H1 (cell line): ENCODE measurements around the gene BCAS4. TPM values are rescaled to one million over a fixed set of nuclear protein-coding genes. Genes with fewer than 3 reads are reported as not detected.

ENCODE experiments used
- CTCF ChIA-PET: fragments of 300-600 bp; sonication (Branson Sonifier 250); formaldehyde crosslinking; loops from one replicate; lab custom pipeline; 2021; ENCODE audit not compliant: partially characterized antibody; lab: Charles Lee
- POLR2A ChIA-PET: fragments of 300-600 bp; sonication (Branson Sonifier 250); formaldehyde crosslinking; loops from one replicate; lab custom pipeline; 2021; ENCODE audit warnings: inconsistent platforms; ENCODE audit not compliant: partially characterized antibody; lab: Charles Lee
- DNase-seq, 2 experiments: peaks; one replicate each; pipeline versions ENCODE4 v3.0.0 to v3.0.0-alpha.2; 2010 to 2022; ENCODE audit warnings: low spot score in 2 of 2, low read depth in 1 of 2, mixed read lengths in 1 of 2
- FAIRE-seq: peaks from 2 replicates; lab custom pipeline; 2011; peaks lifted over from hg19 to GRCh38; lab: Jason Lieb, UNC
- H2AFZ ChIP-seq: 2 replicates; pipeline ENCODE4 v1.8.1; 2012; ENCODE audit warnings: low read length, inconsistent platforms
- H2AK5ac ChIP-seq: 2 replicates; pipeline ENCODE4 v1.6.1; 2013; ENCODE audit warnings: low read depth, low read length
- H2BK120ac ChIP-seq: replicated peaks from 2 replicates; pipeline ENCODE3; 2013; ENCODE audit warnings: low read depth, low read length, inconsistent platforms
- H2BK12ac ChIP-seq: 2 replicates; pipeline ENCODE4 v1.6.1; 2013; ENCODE audit warnings: low read depth, low read length
- H2BK15ac ChIP-seq: 2 replicates; pipeline ENCODE4 v1.6.1; 2013; ENCODE audit warnings: low read length
- H2BK20ac ChIP-seq: 2 replicates; pipeline ENCODE4 v1.6.1; 2013; ENCODE audit warnings: low read length
- H2BK5ac ChIP-seq: 2 replicates; pipeline ENCODE4 v1.6.1; 2013; ENCODE audit warnings: low read depth, low read length
- H3K14ac ChIP-seq: 2 replicates; pipeline ENCODE4 v1.6.1; 2013; ENCODE audit warnings: inconsistent platforms; ENCODE audit not compliant: insufficient read length
- H3K18ac ChIP-seq: 2 replicates; pipeline ENCODE4 v1.6.1; 2013; ENCODE audit warnings: low read length; ENCODE audit errors: extremely low read depth
- H3K23ac ChIP-seq: 2 replicates; pipeline ENCODE4 v1.6.1; 2013; ENCODE audit warnings: inconsistent platforms; ENCODE audit not compliant: insufficient read length
- H3K23me2 ChIP-seq: 2 replicates; pipeline ENCODE4 v1.6.1; 2013; ENCODE audit warnings: low read depth, low read length
- H3K27ac ChIP-seq: 2 replicates; pipeline ENCODE4 v1.6.1; 2011; ENCODE audit warnings: low read depth, low read length, inconsistent platforms
- H3K27me3 ChIP-seq, 4 experiments: replicated peaks in 1 of 4; 1 replicate in 1 of 4; 2 replicates in 3 of 4; pipeline versions ENCODE4 v1.6.1 to v1.8.1; 2011 to 2013; ENCODE audit warnings: low read length in 3 of 4, mild to moderate bottlenecking in 3 of 4, inconsistent platforms in 2 of 4, mixed read lengths in 2 of 4, moderate library complexity in 1 of 4; ENCODE audit not compliant: control insufficient read depth in 3 of 4, insufficient read depth in 3 of 4; ENCODE audit errors: extremely low read depth in 1 of 4
- H3K36me3 ChIP-seq, 4 experiments: 2 replicates each; pipeline versions ENCODE4 v1.6.1 to v1.8.1; 2011 to 2013; ENCODE audit warnings: mild to moderate bottlenecking in 4 of 4, low read length in 3 of 4, moderate library complexity in 2 of 4, control low read depth in 1 of 4, inconsistent platforms in 1 of 4; ENCODE audit not compliant: insufficient read depth in 4 of 4, control insufficient read depth in 2 of 4
- H3K4ac ChIP-seq: replicated peaks from 2 replicates; pipeline ENCODE3; 2013; ENCODE audit warnings: low read length, low read depth, mixed read lengths, inconsistent platforms; ENCODE audit not compliant: insufficient read length
- H3K4me1 ChIP-seq, 4 experiments: replicated peaks in 1 of 4; 1 replicate in 1 of 4; 2 replicates in 3 of 4; pipeline versions ENCODE4 v1.6.1 to v1.8.1; 2011 to 2013; ENCODE audit warnings: low read length in 3 of 4, inconsistent platforms in 2 of 4, mixed read lengths in 1 of 4; ENCODE audit not compliant: insufficient read depth in 4 of 4, control insufficient read depth in 3 of 4
- H3K4me2 ChIP-seq, 2 experiments: 2 replicates each; pipeline versions ENCODE4 v1.6.1 to v1.8.1; 2011 to 2013; ENCODE audit warnings: low read depth in 2 of 2, low read length in 2 of 2, control low read depth in 1 of 2, inconsistent platforms in 1 of 2, mild to moderate bottlenecking in 1 of 2; ENCODE audit not compliant: insufficient read depth in 1 of 2
- H3K4me3 ChIP-seq, 4 experiments: fragments of 200-600, 300-600 bp in 1 of 4; sonication (generic), shearing (Covaris generic), sonication (Bioruptor Twin) in 1 of 4; 2 replicates each; pipeline versions ENCODE4 v1.5.1 to v1.8.1; 2011 to 2016; ENCODE audit warnings: low read length in 4 of 4, low read depth in 3 of 4, control low read depth in 2 of 4, inconsistent platforms in 2 of 4, mild to moderate bottlenecking in 2 of 4, mixed read lengths in 1 of 4, moderate library complexity in 1 of 4; ENCODE audit not compliant: insufficient read depth in 2 of 4; ENCODE audit errors: extremely low read depth in 1 of 4
- H3K56ac ChIP-seq: replicated peaks from 2 replicates; pipeline ENCODE3; 2013; ENCODE audit warnings: low read depth, mild to moderate bottlenecking, mixed read lengths, low read length, inconsistent platforms; ENCODE audit not compliant: insufficient read length
- H3K79me1 ChIP-seq: 2 replicates; pipeline ENCODE4 v1.6.1; 2013; ENCODE audit warnings: low read depth, low read length, control low read depth
- H3K79me2 ChIP-seq, 2 experiments: 2 replicates each; pipeline versions ENCODE4 v1.6.1 to v1.8.1; 2012 to 2013; ENCODE audit warnings: low read length in 2 of 2, mild to moderate bottlenecking in 2 of 2, inconsistent platforms in 1 of 2; ENCODE audit not compliant: insufficient read depth in 2 of 2, control insufficient read depth in 1 of 2
- H3K9ac ChIP-seq, 4 experiments: replicated peaks in 1 of 4; 1 replicate in 1 of 4; 2 replicates in 3 of 4; pipeline versions ENCODE4 v1.6.1 to v1.8.1; 2011 to 2013; ENCODE audit warnings: low read depth in 3 of 4, low read length in 3 of 4, control low read depth in 2 of 4, mild to moderate bottlenecking in 2 of 4, moderate library complexity in 2 of 4, inconsistent platforms in 1 of 4; ENCODE audit errors: extremely low read depth in 1 of 4
- H3K9me3 ChIP-seq, 2 experiments: 2 replicates each; pipeline versions ENCODE4 v1.6.1 to v1.8.1; 2012 to 2013; ENCODE audit warnings: mild to moderate bottlenecking in 2 of 2, moderate library complexity in 2 of 2, control low read depth in 1 of 2, inconsistent platforms in 1 of 2, low read depth in 1 of 2, low read length in 1 of 2, mixed read lengths in 1 of 2; ENCODE audit not compliant: insufficient read depth in 2 of 2
- H4K20me1 ChIP-seq, 2 experiments: replicated peaks in 1 of 2; 2 replicates each; pipeline versions ENCODE3 to v1.8.1; 2011 to 2013; ENCODE audit warnings: inconsistent platforms in 2 of 2, low read length in 2 of 2, mild to moderate bottlenecking in 1 of 2; ENCODE audit not compliant: insufficient read depth in 2 of 2, control insufficient read depth in 1 of 2
- H4K5ac ChIP-seq: 2 replicates; pipeline ENCODE4 v1.6.1; 2013; ENCODE audit warnings: low read length, low read depth, mixed read lengths, inconsistent platforms; ENCODE audit not compliant: insufficient read length
- H4K8ac ChIP-seq: 2 replicates; pipeline ENCODE4 v1.8.0; 2013; ENCODE audit warnings: mild to moderate bottlenecking, moderate library complexity, low read length, inconsistent platforms; ENCODE audit not compliant: insufficient read depth; ENCODE audit errors: extremely low read depth
- H4K91ac ChIP-seq: replicated peaks from 2 replicates; pipeline ENCODE3; 2013; ENCODE audit warnings: low read length, mixed read lengths, inconsistent platforms; ENCODE audit not compliant: insufficient read length
- ASH2L ChIP-seq: fragments of 200-600, 300-600 bp; sonication (generic); IDR thresholded peaks from one replicate; pipeline ENCODE4 v1.7.1; 2017; ENCODE audit warnings: low read length
- ATF3 ChIP-seq: IDR thresholded peaks from 2 replicates; pipeline ENCODE4 v1.6.1; 2011; ENCODE audit warnings: low read depth, mild to moderate bottlenecking, low read length; ENCODE audit not compliant: insufficient read depth
- E2F6 ChIP-seq: IDR thresholded peaks from 2 replicates; pipeline ENCODE4 v1.6.1; 2012; ENCODE audit warnings: inconsistent platforms
- MAFK ChIP-seq: IDR thresholded peaks from 2 replicates; pipeline ENCODE4 v1.6.1; 2012; ENCODE audit warnings: low read depth, mild to moderate bottlenecking, improper control_type of control experiment, low read length
- POLR2A ChIP-seq, 2 experiments: IDR thresholded peaks; 1 replicate in 1 of 2; 2 replicates in 1 of 2; pipeline ENCODE4 v1.6.1; 2011; ENCODE audit warnings: low read depth in 2 of 2, low read length in 2 of 2, mild to moderate bottlenecking in 2 of 2; ENCODE audit errors: control extremely low read depth in 1 of 2
- SAP30 ChIP-seq: fragments of 300-600 bp; sonication (generic); IDR thresholded peaks from 2 replicates; pipeline ENCODE4 v1.7.1; 2012; ENCODE audit warnings: low read length, moderate library complexity, mild to moderate bottlenecking, inconsistent platforms; ENCODE audit not compliant: insufficient read depth, insufficient replicate concordance
- SIRT6 ChIP-seq: IDR thresholded peaks from one replicate; pipeline ENCODE4 v1.7.1; 2012; ENCODE audit warnings: low read length, inconsistent platforms
- ZNF274 ChIP-seq: IDR thresholded peaks from 2 replicates; pipeline ENCODE4 v1.7.0; 2012; ENCODE audit warnings: low read length, borderline replicate concordance; ENCODE audit errors: extremely low read depth
- WGBS, 2 experiments: shearing (Covaris generic) in 1 of 2; methylation state at CpG; one replicate each; pipeline versions ENCODE4 v1.1.6 to v1.1.7; 2013 to 2015; ENCODE audit warnings: low lambda C conversion rate in 2 of 2, mixed read lengths in 2 of 2, inconsistent platforms in 1 of 2, low coverage in 1 of 2, missing lambda C conversion rate in 1 of 2; ENCODE audit not compliant: insufficient replicate concordance in 2 of 2, insufficient coverage in 1 of 2, insufficient read length in 1 of 2; ENCODE audit errors: extremely low coverage in 1 of 2, missing lambda C conversion rate in 1 of 2; 5-methylcytosine and 5-hydroxymethylcytosine counted together
- polyA plus RNA-seq, 7 experiments: library from polyadenylated mRNA; depleted of rRNA in 3 of 7; stranded (reverse) in 5 of 7; unstranded in 2 of 7; fragments of >200 nt in 5 of 7; fragments of 200-250 nt in 2 of 7; gene quantifications; 1 replicate in 5 of 7; 2 replicates in 1 of 7; 4 replicates in 1 of 7; pipeline versions ENCODE4 v1.2.1 to v1.2.3, GENCODE V29; 2011 to 2013; ENCODE audit warnings: missing spikeins in 2 of 7, mixed read lengths in 2 of 7
- total RNA-seq: library from RNA; stranded (reverse); fragmentation: NEBNext Ultra II Directional; extraction: Animal tissue kit (Norgen Biotek cat#: 25700); gene quantifications from 2 replicates; pipeline ENCODE4 v1.2.1, GENCODE V29; 2021

BCAS4 gene
- total and polyA plus RNA-seq, 2 of the 8 experiments (the other 6 are each of a cell fraction or from before 2014, with no cell fraction given) = 21.2 to 23.6 TPM

- Histone ChIP-seq H3K18ac (no peak overlapping the region), H2BK15ac (peak overlapping the region; percentile 24; the same call in 1 of the 2 replicates), H4K91ac (no peak overlapping the region), H3K23me2 (peaks cover 3% of the 10 kb centered on the region; the same call in 1 of the 2 replicates), H4K20me1 (peaks cover 0 to 1% of the 10 kb centered on the region in 2 experiments), H3K56ac (no peak overlapping the region), H3K23ac (no peak overlapping the region), H3K4me2 (no peak overlapping the region), H2BK12ac (0 out of 2 replicates have a peak overlapping the region, but pooled peaks have one; percentile 39), H3K27me3 (no peaks in the 10 kb centered on the region), H3K9me3 (no peaks in the 10 kb centered on the region), H3K79me2 (no peaks in the 10 kb centered on the region), H2BK120ac (no peak overlapping the region), H3K4me3 (no peak overlapping the region), H4K8ac (no peak overlapping the region), H3K9ac (no peak overlapping the region), H4K5ac (no peak overlapping the region), H2BK20ac (no peak overlapping the region), H2AK5ac (peak overlapping the region; percentile 88), H3K4me1 (peaks cover 6 to 25% (median 15%) of the 10 kb centered on the region in 4 experiments), H3K4ac (no peak overlapping the region), H2AFZ (no peak overlapping the region), H3K79me1 (no peaks in the 10 kb centered on the region), H3K36me3 (peaks cover 0 to 8% (median under 1%) of the 10 kb centered on the region in 4 experiments; a peak in 2 of 8 replicates), H3K27ac (no peak overlapping the region), H3K14ac (no peak overlapping the region), H2BK5ac (peak overlapping the region; percentile 8; the same call in 1 of the 2 replicates)
- TF ChIP-seq ZNF274 = no peak
- TF ChIP-seq SIRT6 = no peak
- no peak for TF ChIP-seq SAP30
- no peak for TF ChIP-seq MAFK
- no peak for TF ChIP-seq ASH2L
- no peak for TF ChIP-seq POLR2A (IDR thresholded peaks at IDR 0.05; ENCODE audit: control extremely low read depth in 1 of 2, low read depth in 2 of 2, low read length in 2 of 2)
- TF ChIP-seq ATF3 = no peak
- no peak for TF ChIP-seq E2F6
- ChIA-PET CTCF (interaction anchor here (0.8 to 1.7 kb wide), 4 partner anchors 9 to 48 kb away, joined by 3 to 4 read pairs (median 4); no protein-coding TSS in a partner anchor), POLR2A (interaction anchor here (7.9 kb wide), 1 partner anchor 12 kb away, joined by 87 read pairs; no protein-coding TSS in a partner anchor)
- DNase-seq = no peak
- WGBS, 2 experiments = 90% methylated on average over 10 of the region's 10 CpGs; no CpG with 5 or more reads in 1 of the 2 experiments
- no peak for FAIRE-seq
These were observed 79.4 kb downstream of the BCAS4 start for GRCh38 chr20:50874111-50874757.
